ENCODE measurements around the gene TSPAN14.

Gene TSPAN14

DNA sequence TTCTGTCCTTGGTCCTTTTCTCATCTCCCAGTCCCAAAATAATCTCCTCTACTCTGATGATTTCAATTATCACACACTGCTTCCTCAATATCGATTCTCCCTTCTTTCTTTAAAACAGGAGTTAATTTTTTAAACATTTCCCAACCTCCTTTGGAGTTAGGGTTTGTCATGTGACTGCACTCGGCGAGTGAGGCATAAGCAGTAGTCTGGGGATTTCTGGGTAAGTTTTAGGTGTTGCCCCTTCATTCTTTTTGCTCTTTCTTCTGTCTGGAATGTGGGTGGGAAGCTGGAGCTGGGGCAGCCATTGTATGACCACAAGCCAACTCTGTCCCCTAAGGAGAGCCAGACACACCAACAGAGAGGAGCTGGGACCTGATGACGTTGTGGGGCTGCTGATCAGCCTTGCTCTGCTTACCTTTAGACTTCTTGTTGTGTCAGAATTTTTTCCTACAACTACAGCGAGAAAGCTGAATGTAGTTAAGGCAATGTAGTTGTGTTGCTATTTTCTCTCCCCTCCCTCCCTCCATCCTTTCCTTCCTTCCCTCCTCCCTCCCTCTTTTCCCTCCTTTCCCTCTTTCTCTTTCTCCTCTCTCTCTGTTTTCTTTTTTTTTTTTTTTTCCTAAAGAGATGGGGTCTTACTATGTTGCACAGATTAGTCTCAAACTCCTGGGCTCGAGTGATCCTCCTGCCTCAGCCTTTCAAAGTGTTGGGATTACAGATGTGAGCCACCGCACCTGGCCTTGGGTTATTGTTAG, 6.5 kb upstream of the TSPAN14 start:
- in situ Hi-C loops (cut with HindIII; ENCODE audit: low sequenced_read_pairs), result no loop called here
- TF ChIP-seq, protein P1, sequence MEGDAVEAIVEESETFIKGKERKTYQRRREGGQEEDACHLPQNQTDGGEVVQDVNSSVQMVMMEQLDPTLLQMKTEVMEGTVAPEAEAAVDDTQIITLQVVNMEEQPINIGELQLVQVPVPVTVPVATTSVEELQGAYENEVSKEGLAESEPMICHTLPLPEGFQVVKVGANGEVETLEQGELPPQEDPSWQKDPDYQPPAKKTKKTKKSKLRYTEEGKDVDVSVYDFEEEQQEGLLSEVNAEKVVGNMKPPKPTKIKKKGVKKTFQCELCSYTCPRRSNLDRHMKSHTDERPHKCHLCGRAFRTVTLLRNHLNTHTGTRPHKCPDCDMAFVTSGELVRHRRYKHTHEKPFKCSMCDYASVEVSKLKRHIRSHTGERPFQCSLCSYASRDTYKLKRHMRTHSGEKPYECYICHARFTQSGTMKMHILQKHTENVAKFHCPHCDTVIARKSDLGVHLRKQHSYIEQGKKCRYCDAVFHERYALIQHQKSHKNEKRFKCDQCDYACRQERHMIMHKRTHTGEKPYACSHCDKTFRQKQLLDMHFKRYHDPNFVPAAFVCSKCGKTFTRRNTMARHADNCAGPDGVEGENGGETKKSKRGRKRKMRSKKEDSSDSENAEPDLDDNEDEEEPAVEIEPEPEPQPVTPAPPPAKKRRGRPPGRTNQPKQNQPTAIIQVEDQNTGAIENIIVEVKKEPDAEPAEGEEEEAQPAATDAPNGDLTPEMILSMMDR (IDR thresholded peaks at IDR 0.05; ENCODE audit: low read depth, low read length), result no peak
- H3K4me3 ChIP-seq (ENCODE audit: low read depth, low read length), result no peak overlapping the region
- no peak for DNase-seq (ENCODE audit: low read depth, low spot score)

DNA sequence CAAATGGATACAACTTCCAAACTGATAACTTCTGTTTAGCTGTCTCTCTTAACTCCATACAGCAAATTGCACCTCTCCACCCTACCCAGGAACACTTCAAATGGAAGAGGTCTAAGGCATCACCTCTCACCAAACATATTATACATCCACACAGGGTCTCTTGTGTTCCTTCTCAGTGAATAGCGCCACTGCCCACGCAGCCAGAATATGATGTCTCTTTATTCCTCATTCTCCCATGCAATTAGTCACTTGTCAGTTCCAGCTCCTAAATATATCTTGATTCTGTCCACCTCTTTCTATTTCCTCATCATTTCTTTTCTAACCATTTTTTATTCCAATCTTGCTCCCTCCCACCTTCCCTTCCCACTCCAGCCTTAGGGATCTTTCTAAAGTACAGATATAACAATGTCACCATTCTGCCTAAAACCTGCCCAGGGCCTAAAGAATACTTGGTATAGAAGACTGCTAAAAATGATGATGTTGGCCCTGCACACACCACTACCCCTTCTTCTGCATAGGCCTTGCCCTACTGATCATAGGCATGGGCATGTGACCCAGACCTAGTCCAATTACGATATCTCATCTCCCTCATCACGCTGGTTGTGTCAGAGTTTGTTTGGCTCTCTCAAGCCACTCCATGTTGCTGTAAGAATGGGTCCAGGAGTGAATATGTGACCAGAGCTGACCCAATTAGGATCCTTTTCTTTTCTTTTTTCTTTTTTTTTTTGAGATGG, 5.7 kb upstream of the TSPAN14 start:
- in situ Hi-C loops (cut with HindIII; ENCODE audit: low sequenced_read_pairs), result no loop called here
- no peak overlapping the region for H3K4me3 ChIP-seq (ENCODE audit: low read depth, low read length)
- DNase-seq (ENCODE audit: low read depth, low spot score), result no peak
- TF ChIP-seq, protein P1 (IDR thresholded peaks at IDR 0.05; ENCODE audit: low read depth, low read length), result no peak

DNA sequence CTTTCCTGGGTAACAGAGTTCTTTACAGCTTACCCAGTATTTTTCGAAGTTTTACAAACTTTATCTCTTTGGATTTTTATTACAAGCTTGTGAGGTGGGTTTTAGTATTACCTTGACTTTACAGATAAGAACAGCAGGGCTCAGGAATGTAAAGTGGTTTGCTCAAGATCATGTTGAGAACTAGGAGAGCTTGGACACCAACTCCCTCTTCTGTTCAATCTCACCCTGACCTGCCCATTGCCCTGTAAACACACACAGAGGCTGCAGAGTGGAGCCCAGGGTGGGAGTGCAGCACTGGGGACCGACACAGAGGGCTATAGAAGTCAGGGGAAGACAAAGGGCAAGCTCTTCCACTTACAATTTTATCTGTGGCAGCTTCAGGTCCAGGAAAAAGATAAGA, 4.6 kb upstream of the TSPAN14 start:
- TF ChIP-seq, protein P1 (IDR thresholded peaks at IDR 0.05; ENCODE audit: low read depth, low read length), result no peak

DNA sequence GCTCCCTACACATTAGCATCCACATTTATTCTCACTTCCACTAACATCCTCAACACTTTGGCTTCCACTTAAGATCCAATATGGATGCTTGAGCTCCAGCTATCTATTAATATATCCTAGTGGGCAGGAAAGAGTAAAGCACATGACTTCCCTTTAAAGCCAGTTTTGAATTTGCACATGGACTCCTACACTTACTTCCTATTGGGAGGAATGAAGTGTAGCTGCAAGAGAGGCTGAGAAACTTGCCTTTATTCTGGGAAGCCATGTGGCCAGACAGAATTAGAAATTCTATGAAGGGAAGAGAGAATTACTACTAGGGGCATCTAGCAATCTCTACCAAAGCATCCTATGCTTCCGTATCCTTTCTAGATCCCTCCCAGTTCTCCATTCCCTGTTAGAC, 3.0 kb upstream of the TSPAN14 start:
- TF ChIP-seq, protein P1 (IDR thresholded peaks at IDR 0.05; ENCODE audit: low read depth, low read length), result no peak
- H3K4me3 ChIP-seq (ENCODE audit: low read depth, low read length), result no peak overlapping the region
- in situ Hi-C loops (cut with HindIII; ENCODE audit: low sequenced_read_pairs), result no loop called here
- DNase-seq (ENCODE audit: low read depth, low spot score), result no peak

More for the DNA sequence above, 4.6 kb upstream of the TSPAN14 start:
- no peak for DNase-seq (ENCODE audit: low read depth, low spot score)
- no peak overlapping the region for H3K4me3 ChIP-seq (ENCODE audit: low read depth, low read length)
- in situ Hi-C loops (cut with HindIII; ENCODE audit: low sequenced_read_pairs), result no loop called here

DNA sequence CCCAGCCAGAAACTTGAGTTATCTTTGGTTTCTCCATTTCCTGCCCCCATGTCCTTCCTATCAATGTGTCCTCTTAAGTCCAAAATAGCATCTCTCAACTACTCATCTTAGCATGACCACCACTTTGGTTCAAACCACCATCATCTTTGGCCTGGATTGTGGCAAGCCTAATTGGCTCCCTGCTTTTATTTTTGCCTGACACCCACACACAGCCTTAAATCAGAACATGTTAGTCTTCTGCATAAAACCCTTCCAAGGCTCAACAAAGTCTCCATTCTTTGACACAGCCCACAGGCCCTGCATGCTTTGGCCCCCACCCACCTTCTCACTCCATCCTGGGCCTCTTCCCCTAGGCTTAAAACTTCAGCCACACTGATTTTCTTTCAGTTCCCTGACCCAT, 2.0 kb upstream of the TSPAN14 start:
- DNase-seq (ENCODE audit: low read depth, low spot score), result no peak
- in situ Hi-C loops (cut with HindIII; ENCODE audit: low sequenced_read_pairs), result no loop called here
- TF ChIP-seq, protein P1 (IDR thresholded peaks at IDR 0.05; ENCODE audit: low read depth, low read length), result no peak
- no peak overlapping the region for H3K4me3 ChIP-seq (ENCODE audit: low read depth, low read length)

DNA sequence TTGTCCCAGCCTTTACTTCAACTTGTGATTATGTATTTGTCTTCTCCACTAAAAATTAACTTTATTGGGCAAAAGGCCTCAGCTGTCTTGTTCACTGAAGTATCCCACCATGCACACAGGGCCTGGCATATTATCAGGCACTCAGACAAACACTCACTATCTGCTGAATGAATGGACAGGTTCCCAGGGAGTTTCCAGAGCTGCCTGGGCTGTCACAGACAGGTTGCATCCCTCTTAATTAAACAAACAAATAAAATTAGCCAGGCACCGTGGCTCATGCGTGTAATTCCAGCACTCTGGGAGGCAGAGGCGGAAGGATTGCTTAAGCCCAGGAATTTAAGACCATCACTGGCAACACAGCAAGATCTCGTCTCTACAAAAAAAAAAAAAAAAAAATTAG, 1.5 kb upstream of the TSPAN14 start:
- no peak for DNase-seq (ENCODE audit: low read depth, low spot score)
- H3K4me3 ChIP-seq (ENCODE audit: low read depth, low read length), result no peak overlapping the region
- TF ChIP-seq, protein P1 (IDR thresholded peaks at IDR 0.05; ENCODE audit: low read depth, low read length), result no peak
- in situ Hi-C loops (cut with HindIII; ENCODE audit: low sequenced_read_pairs), result no loop called here
